IMR-90 (cell line): ENCODE measurements around the gene KIF16B. TPM values are rescaled to one million over a fixed set of nuclear protein-coding genes. Genes with fewer than 3 reads are reported as not detected.

ENCODE experiments used
- ATAC-seq: fragments of 200-7000 bp; cut with Tn5 transposase; 2 replicates; pipeline ENCODE4 v1.9.1; 2020; ENCODE audit warnings: low read depth, mild to moderate bottlenecking, moderate library complexity
- BruUV-seq: library from RNA; stranded (reverse); fragments of 400-500 nt; replicated peaks from 2 replicates; lab custom pipeline; 2021; lab: Mats Ljungman, UMichigan
- CTCF ChIA-PET: fragments of 300-600 bp; formaldehyde crosslinking; extraction: SDS; loops from one replicate; lab custom pipeline; 2021; ENCODE audit warnings: antibody characterized with exemption; lab: Yijun Ruan, JAX
- POLR2A ChIA-PET: fragments of 300-600 bp; sonication (Branson Sonifier 250); formaldehyde crosslinking; loops from one replicate; lab custom pipeline; 2022; ENCODE audit warnings: antibody characterized with exemption; ENCODE audit not compliant: unreplicated experiment; lab: Charles Lee
- DNase-seq: peaks from one replicate; pipeline ENCODE4 v3.0.0; 2013
- H2AFZ ChIP-seq: replicated peaks from 2 replicates; pipeline ENCODE3; 2013; ENCODE audit warnings: low read length, mild to moderate bottlenecking; ENCODE audit not compliant: poor library complexity
- H2AK5ac ChIP-seq: 2 replicates; pipeline ENCODE4 v1.6.1; 2013; ENCODE audit warnings: low read depth, low read length, inconsistent platforms
- H2AK9ac ChIP-seq: replicated peaks from 2 replicates; pipeline ENCODE3; 2013; ENCODE audit warnings: mild to moderate bottlenecking, low read depth, low read length, moderate library complexity; ENCODE audit not compliant: poor library complexity
- H2BK120ac ChIP-seq: 2 replicates; pipeline ENCODE4 v1.6.1; 2013; ENCODE audit warnings: low read depth, low read length, inconsistent platforms
- H2BK15ac ChIP-seq: 3 replicates; pipeline ENCODE4 v1.6.1; 2013; ENCODE audit warnings: low read depth, low read length, inconsistent platforms
- H2BK20ac ChIP-seq: 2 replicates; pipeline ENCODE4 v1.6.1; 2013; ENCODE audit warnings: low read depth, mild to moderate bottlenecking, inconsistent platforms, low read length, moderate library complexity
- H2BK5ac ChIP-seq: 2 replicates; pipeline ENCODE4 v1.6.1; 2013; ENCODE audit warnings: mild to moderate bottlenecking, low read depth, low read length, inconsistent platforms; ENCODE audit not compliant: poor library complexity, severe bottlenecking
- H3K14ac ChIP-seq: replicated peaks from 2 replicates; pipeline ENCODE4 v1.6.1; 2013; ENCODE audit warnings: low read depth, low read length, inconsistent platforms
- H3K18ac ChIP-seq: 2 replicates; pipeline ENCODE4 v1.6.1; 2013; ENCODE audit warnings: low read depth, low read length, control low read depth
- H3K23ac ChIP-seq: 2 replicates; pipeline ENCODE4 v1.6.1; 2013; ENCODE audit warnings: low read depth, low read length, inconsistent platforms
- H3K27ac ChIP-seq: 2 replicates; pipeline ENCODE4 v1.5.1; 2013; ENCODE audit warnings: mild to moderate bottlenecking, control low read depth, low read length; ENCODE audit not compliant: insufficient read depth
- H3K27me3 ChIP-seq: 2 replicates; pipeline ENCODE4 v1.6.1; 2013; ENCODE audit warnings: low read length; ENCODE audit not compliant: control insufficient read depth, insufficient read depth
- H3K36me3 ChIP-seq: 2 replicates; pipeline ENCODE4 v1.6.1; 2013; ENCODE audit warnings: low read length, mixed read lengths; ENCODE audit not compliant: control insufficient read depth, insufficient read depth
- H3K4ac ChIP-seq: 2 replicates; pipeline ENCODE4 v1.6.1; 2013; ENCODE audit warnings: low read depth, low read length, inconsistent platforms
- H3K4me1 ChIP-seq: 2 replicates; pipeline ENCODE4 v1.6.1; 2013; ENCODE audit warnings: low read length, mixed read lengths; ENCODE audit not compliant: control insufficient read depth, insufficient read depth
- H3K4me2 ChIP-seq: 2 replicates; pipeline ENCODE4 v1.6.1; 2013; ENCODE audit warnings: low read depth, mild to moderate bottlenecking, control low read depth, low read length, moderate library complexity
- H3K4me3 ChIP-seq: 2 replicates; pipeline ENCODE4 v1.5.1; 2013; ENCODE audit warnings: low read depth, mild to moderate bottlenecking, control low read depth, low read length, moderate library complexity; ENCODE audit not compliant: insufficient read depth
- H3K56ac ChIP-seq: 2 replicates; pipeline ENCODE4 v1.6.1; 2013; ENCODE audit warnings: low read length, inconsistent platforms; ENCODE audit not compliant: insufficient read depth; ENCODE audit errors: extremely low read depth
- H3K79me1 ChIP-seq, 2 experiments: 2 replicates each; pipeline ENCODE4 v1.6.1; 2013; ENCODE audit warnings: low read length in 2 of 2, inconsistent platforms in 1 of 2, low read depth in 1 of 2
- H3K9ac ChIP-seq: 2 replicates; pipeline ENCODE4 v1.6.1; 2013; ENCODE audit warnings: low read depth, low read length, control low read depth
- H3K9me1 ChIP-seq: 2 replicates; pipeline ENCODE4 v1.6.1; 2013; ENCODE audit warnings: low read length, inconsistent platforms; ENCODE audit not compliant: insufficient read depth
- H3K9me3 ChIP-seq: 2 replicates; pipeline ENCODE4 v1.6.1; 2013; ENCODE audit warnings: low read length; ENCODE audit not compliant: control insufficient read depth, insufficient read depth
- H4K20me1 ChIP-seq: 2 replicates; pipeline ENCODE4 v1.6.1; 2013; ENCODE audit warnings: low read length, inconsistent platforms; ENCODE audit not compliant: insufficient read depth
- H4K5ac ChIP-seq: 2 replicates; pipeline ENCODE4 v1.6.1; 2013; ENCODE audit warnings: mild to moderate bottlenecking, low read depth, low read length, control low read depth
- H4K8ac ChIP-seq, 2 experiments: 2 replicates each; pipeline ENCODE4 v1.6.1; 2013; ENCODE audit warnings: low read depth in 2 of 2, low read length in 2 of 2, control low read depth in 1 of 2, inconsistent platforms in 1 of 2
- H4K91ac ChIP-seq: 2 replicates; pipeline ENCODE4 v1.6.1; 2013; ENCODE audit warnings: low read depth, low read length, inconsistent platforms; ENCODE audit not compliant: insufficient read depth
- BHLHE40 ChIP-seq: fragments of 150-350 bp; IDR thresholded peaks from 2 replicates; pipeline ENCODE4 v1.6.1; 2016; ENCODE audit warnings: mild to moderate bottlenecking, low read depth, low read length
- CEBPB ChIP-seq: IDR thresholded peaks from 2 replicates; pipeline ENCODE4 v1.6.1; 2012; ENCODE audit warnings: low read depth, low read length, improper control_type of control experiment
- CHD1 ChIP-seq: IDR thresholded peaks from 2 replicates; pipeline ENCODE4 v1.6.1; 2012; ENCODE audit warnings: low read depth, low read length, improper control_type of control experiment
- CTCF ChIP-seq: conservative IDR thresholded peaks from 2 replicates; pipeline ENCODE4 v1.5.1; 2012; ENCODE audit warnings: mild to moderate bottlenecking, low read depth, low read length, improper control_type of control experiment
- ELK1 ChIP-seq: fragments of 150-350 bp; IDR thresholded peaks from 2 replicates; pipeline ENCODE4 v1.6.1; 2016; ENCODE audit warnings: low read depth, mild to moderate bottlenecking, low read length, moderate library complexity, borderline replicate concordance
- FOS ChIP-seq: fragments of 150-350 bp; IDR thresholded peaks from 2 replicates; pipeline ENCODE4 v1.6.1; 2016; ENCODE audit warnings: low read depth, low read length
- MAFK ChIP-seq: IDR thresholded peaks from 2 replicates; pipeline ENCODE4 v1.6.1; 2012; ENCODE audit warnings: low read depth, low read length, improper control_type of control experiment
- MAZ ChIP-seq: IDR thresholded peaks from 2 replicates; pipeline ENCODE4 v1.6.1; 2012; ENCODE audit warnings: low read depth, mild to moderate bottlenecking, low read length, improper control_type of control experiment, moderate library complexity, borderline replicate concordance
- MXI1 ChIP-seq: IDR thresholded peaks from 2 replicates; pipeline ENCODE4 v1.6.1; 2012; ENCODE audit warnings: low read depth, mild to moderate bottlenecking, low read length, moderate library complexity, borderline replicate concordance
- NFE2L2 ChIP-seq: fragments of 150-350 bp; IDR thresholded peaks from 2 replicates; pipeline ENCODE4 v1.6.1; 2016; ENCODE audit warnings: low read depth, mild to moderate bottlenecking, low read length
- POLR2A ChIP-seq: IDR thresholded peaks from 2 replicates; pipeline ENCODE4 v1.6.1; 2012; ENCODE audit warnings: mild to moderate bottlenecking, low read depth, low read length
- RAD21 ChIP-seq: IDR thresholded peaks from 2 replicates; pipeline ENCODE4 v1.6.1; 2012; ENCODE audit warnings: low read length, improper control_type of control experiment
- RCOR1 ChIP-seq: IDR thresholded peaks from 2 replicates; pipeline ENCODE4 v1.6.1; 2012; ENCODE audit warnings: mild to moderate bottlenecking, low read length, improper control_type of control experiment; ENCODE audit not compliant: insufficient replicate concordance
- RFX5 ChIP-seq: IDR thresholded peaks from 2 replicates; pipeline ENCODE4 v1.8.0; 2012; ENCODE audit warnings: low read depth, mild to moderate bottlenecking, low read length, moderate library complexity
- SMC3 ChIP-seq: fragments of 150-350 bp; IDR thresholded peaks from 2 replicates; pipeline ENCODE4 v1.6.1; 2016; ENCODE audit warnings: low read depth, mild to moderate bottlenecking, antibody characterized with exemption, low read length, moderate library complexity
- USF2 ChIP-seq: fragments of 150-350 bp; IDR thresholded peaks from 2 replicates; pipeline ENCODE4 v1.6.1; 2017; ENCODE audit warnings: mild to moderate bottlenecking, antibody characterized with exemption, low read length, low read depth
- WGBS, 2 experiments: methylation state at CpG; one replicate each; pipeline versions ENCODE4 v1.1.5 to v1.1.7; 2013; ENCODE audit warnings: missing lambda C conversion rate in 2 of 2; ENCODE audit not compliant: insufficient read length in 1 of 2; ENCODE audit errors: extremely low coverage in 2 of 2; 5-methylcytosine and 5-hydroxymethylcytosine counted together
- dilution Hi-C: fragments of 300-500 bp; cut with HindIII; formaldehyde crosslinking; loops from one replicate; pipeline ENCODE4 v1.14.3; 2018; ENCODE audit warnings: low sequenced_read_pairs; ENCODE audit not compliant: unreplicated experiment
- in situ Hi-C: fragments of 300-500 bp; cut with MboI; formaldehyde crosslinking; loops from 3 replicates; pipeline ENCODE4 v1.14.3; 2019; ENCODE audit warnings: low sequenced_read_pairs, inconsistent platforms, mixed read lengths
- intact Hi-C: fragments of 100-400 bp; cut with micrococcal nuclease; formaldehyde crosslinking; loops from 2 replicates; pipeline ENCODE4 v1.10.0; 2022
- polyA plus RNA-seq, 3 experiments: library from polyadenylated mRNA; depleted of rRNA; stranded (reverse); fragments of >200 nt; gene quantifications; 2 replicates each; pipeline ENCODE4 v1.2.3, GENCODE V29; 2012; ENCODE audit warnings: low replicate concordance in 1 of 3
- total RNA-seq: library from RNA; depleted of rRNA; stranded (reverse); fragments of >200 nt; gene quantifications from 2 replicates; pipeline ENCODE4 v1.2.3, GENCODE V29; 2012

The KIF16B gene
- total and polyA plus RNA-seq, 2 of the 4 experiments (the other 2 are of a cell fraction): 4.7 to 10.0 TPM

- Histone ChIP-seq H2BK15ac (no peak overlapping the region), H3K4me3 (no peak overlapping the region), H3K9me3 (no peaks in the 10 kb centered on the region), H2AK9ac (no peak overlapping the region), H3K4me1 (no peaks in the 10 kb centered on the region), H3K18ac (no peak overlapping the region), H3K79me1 (no peaks in the 10 kb centered on the region), H3K9ac (no peak overlapping the region), H3K27ac (no peak overlapping the region), H2BK5ac (no peak overlapping the region), H3K23ac (no peak overlapping the region), H2BK20ac (no peak overlapping the region), H3K14ac (no peak overlapping the region), H4K20me1 (no peaks in the 10 kb centered on the region), H3K4ac (no peak overlapping the region), H4K8ac (no peak overlapping the region), H3K9me1 (no peaks in the 10 kb centered on the region), H4K91ac (no peak overlapping the region), H3K56ac (no peak overlapping the region), H3K4me2 (no peak overlapping the region), H3K36me3 (no peaks in the 10 kb centered on the region), H2BK120ac (no peak overlapping the region), H2AFZ (no peak overlapping the region), H2AK5ac (no peak overlapping the region), H3K27me3 (no peaks in the 10 kb centered on the region), H4K5ac (no peak overlapping the region)
- no CpG with 5 or more reads among the region's 7 CpGs for WGBS, 2 experiments
- in situ Hi-C loops: no loop called here
- POLR2A ChIA-PET: no interaction called here
- dilution Hi-C loops: no loop called here
- intact Hi-C loops: no loop called here
- no TSS peak for BruUV-seq
- no peak for TF ChIP-seq SMC3
- TF ChIP-seq POLR2A: no peak
- no peak for TF ChIP-seq CHD1
- no peak for TF ChIP-seq NFE2L2
- TF ChIP-seq MXI1: no peak
- no peak for TF ChIP-seq USF2
- TF ChIP-seq RFX5: no peak
- no peak for TF ChIP-seq ELK1
- TF ChIP-seq RAD21: no peak
- TF ChIP-seq MAFK: no peak
- TF ChIP-seq BHLHE40: no peak
- no peak for TF ChIP-seq RCOR1
- TF ChIP-seq MAZ: no peak
- TF ChIP-seq CEBPB: no peak
- no peak for TF ChIP-seq CTCF
- TF ChIP-seq FOS: no peak
- DNase-seq (no peak), ATAC-seq (no peak; the same call in 1 of the 2 replicates)
- CTCF ChIA-PET: no interaction called here
Measured at GRCh38 chr20:16260911-16261310, 312.3 kb downstream of the KIF16B start.
